Eye (tissue), 1 donor: ENCODE results near the gene JRKL.
"Not testable (repeated sequence)": the region's sequence is repeated elsewhere in the genome, so short reads cannot be mapped to it uniquely, and the experiment has no call there.

Source experiments
- DNase-seq: peaks from one replicate; pipeline ENCODE4 v3.0.0-alpha.2; 2015

JRKL gene

DNA sequence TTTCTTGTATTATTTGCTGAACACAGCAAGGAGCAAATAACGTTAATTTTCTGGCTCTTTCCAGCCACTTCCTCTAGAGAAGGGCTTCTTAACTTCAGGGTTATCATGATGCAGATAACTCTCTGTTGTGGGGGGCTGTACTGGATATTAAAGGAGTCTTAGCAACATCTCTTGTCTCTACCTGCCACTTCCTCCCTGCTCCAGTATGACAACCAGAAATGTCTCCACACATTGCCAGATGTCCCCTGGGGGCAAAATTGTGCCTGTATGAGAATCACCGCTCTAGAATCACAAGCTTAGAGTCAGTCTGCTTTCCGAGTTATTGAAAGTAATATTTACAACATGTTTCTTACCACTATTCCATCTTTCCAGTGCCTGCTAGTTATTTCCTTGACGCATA lies 6.8 kb downstream of the JRKL start:
- DNase-seq: peak; percentile 10

DNA sequence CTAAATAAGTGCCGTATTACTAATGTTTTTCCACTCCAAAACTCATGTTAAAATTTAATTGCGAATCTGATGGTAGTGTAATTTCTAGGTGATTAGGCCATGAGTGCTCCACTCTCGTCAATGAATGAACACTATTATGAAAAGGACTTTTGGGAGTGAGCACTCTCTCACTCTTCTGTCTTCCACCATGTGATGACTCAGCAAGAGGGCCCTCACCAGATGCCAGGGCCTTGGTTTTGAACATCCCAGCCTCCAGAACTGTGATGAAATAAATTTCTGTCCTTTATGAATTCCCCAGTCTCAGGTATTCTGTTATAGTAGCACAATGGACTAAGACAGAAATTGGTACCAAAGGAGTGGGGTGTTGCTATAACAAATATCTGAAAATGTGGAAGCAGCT lies 8.1 kb downstream of the JRKL start:
- DNase-seq: no peak

DNA sequence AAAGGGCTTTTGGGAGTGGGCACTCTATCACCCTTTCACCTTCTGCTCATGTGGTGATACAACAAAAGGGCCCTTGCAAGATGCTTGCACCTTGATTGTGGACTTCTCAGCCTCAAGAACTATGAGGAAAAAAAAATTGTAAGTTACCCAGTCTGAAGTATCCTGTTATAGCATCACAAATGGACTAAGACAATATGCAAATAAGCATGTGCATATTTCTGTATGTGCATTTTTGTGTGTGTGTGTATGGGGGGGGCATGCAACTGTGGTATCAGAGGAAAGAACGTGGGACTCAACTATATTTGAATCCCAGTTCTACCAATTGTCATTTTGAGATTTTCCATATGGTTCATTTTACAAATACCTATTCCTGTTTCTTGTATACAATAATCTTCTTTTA lies 10.9 kb downstream of the JRKL start:
- no peak for DNase-seq

DNA sequence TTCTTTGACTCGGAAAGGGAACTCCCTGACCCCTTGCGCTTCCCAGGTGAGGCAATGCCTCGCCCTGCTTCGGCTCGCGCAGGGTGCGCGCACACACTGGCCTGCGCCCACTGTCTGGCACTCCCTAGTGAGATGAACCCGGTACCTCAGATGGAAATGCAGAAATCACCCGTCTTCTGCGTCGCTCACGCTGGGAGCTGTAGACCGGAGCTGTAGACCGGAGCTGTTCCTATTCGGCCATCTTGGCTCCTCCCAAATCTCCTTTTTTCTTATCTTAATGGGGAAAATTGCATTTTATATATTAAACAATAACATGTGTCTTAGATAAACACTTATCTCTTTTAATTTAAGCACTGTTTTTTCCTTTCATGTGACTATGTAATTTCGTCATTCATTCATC lies 21.6 kb downstream of the JRKL start:
- not testable (repeated sequence) for DNase-seq

DNA sequence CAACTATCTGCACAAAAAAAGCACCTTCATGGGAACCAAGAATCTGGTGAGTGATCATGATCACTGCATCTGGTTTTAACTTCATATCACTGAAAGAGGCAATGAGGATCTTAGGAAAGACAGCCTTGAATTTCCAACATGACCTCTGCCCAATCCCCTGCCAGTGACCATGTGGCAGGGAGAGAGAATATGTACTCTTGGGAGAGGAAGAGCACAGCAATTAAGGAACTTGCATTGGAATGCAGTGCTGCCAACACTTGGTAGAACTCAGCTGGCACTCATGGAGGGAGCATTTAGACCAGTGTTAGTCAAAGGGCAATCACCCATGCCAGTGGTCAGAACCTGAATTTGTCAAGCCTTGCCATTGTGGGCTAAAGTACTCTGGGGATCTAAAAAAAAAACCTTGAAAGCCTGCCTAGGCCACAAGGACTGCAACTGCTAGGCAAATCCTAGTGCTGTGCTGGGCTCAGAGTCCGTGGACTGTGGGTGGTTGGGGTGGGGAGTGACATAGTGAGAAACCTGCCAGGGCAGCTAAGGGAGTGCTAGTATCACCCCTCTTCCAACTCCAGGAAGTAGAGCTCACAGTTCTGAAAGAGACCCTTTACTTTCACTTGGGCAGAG lies 23.1 kb downstream of the JRKL start:
- DNase-seq: no peak

DNA sequence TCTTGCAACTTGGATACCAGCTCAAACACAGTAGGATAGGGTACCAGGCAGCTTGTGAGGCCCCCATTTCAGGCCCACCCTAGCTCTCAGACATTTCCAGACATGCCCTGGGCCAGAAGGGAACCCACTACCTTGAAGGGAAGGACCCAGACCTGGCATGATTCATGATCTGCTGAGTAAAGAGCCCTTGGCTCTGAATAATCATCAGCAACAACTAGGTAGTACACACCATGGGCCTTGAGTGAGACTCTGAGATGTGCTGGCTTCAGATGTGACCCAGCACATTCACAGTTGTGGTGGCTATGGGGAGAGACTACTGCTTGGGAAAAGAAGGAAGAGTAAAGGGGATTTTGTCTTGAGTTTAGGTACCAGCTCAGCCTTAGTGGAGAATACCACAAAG lies 23.6 kb downstream of the JRKL start:
- DNase-seq: no peak

DNA sequence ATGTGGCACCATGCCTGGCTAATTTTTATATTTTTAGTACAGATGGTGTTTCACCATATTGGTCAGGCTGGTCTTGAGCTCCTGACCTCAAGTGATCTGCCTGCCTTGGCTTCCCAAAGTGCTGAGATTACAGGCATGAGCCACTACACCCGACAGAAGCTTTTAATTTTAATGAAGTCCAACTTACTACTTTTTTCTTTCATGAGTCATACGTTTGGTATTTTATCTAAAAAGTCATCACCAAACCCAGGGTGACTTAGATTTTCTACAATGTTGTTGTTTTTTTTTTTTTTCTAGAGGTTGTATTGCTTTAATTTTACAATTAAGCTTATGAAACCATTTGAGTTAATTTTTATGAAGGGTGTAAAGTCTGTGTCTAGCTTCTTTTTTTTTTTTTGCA lies 34.9 kb downstream of the JRKL start:
- DNase-seq: no peak

DNA sequence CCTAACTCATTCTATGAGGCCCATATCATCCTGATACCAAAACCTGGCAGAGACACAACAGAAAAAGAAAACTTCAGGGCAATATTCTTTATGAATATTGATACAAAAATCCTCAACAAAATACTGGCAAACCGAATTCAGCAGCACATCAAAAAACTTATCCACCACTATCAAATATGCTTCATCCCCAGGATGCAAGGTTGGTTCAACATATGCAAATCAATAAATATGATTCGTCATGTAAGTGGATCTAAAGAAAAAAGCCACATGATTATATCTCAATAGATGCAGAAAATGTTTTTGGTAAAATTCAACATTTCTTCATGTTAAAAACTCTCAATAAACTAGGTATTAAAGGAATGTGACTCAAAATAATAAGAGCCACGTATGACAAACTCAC lies 40.9 kb downstream of the JRKL start:
- no peak for DNase-seq

DNA sequence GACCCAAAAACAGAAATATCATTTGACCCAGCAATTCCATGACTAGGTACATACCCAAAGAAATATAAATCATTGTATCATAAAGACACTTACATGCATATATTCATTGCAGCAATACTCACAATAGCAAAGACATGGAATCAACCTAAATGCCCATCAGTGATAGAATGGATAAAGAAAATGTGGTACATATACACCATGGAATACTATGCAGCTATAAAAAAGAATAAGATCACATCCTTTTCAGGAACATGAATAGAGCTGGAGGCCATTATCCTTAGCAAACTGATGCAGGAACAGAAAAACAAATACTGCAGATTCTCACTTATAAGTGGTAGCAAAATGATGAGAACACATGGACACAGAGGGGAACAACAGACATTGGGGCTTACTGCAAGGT lies 42.8 kb downstream of the JRKL start:
- DNase-seq: not testable (repeated sequence)
